Stimulated activated CD8-positive, alpha-beta memory T cell treated with anti-CD3 and anti-CD28 coated beads, Interleukin-7, amount 100 ng/mL, for 48 hours (primary cell): ENCODE data around the gene PGAP1.

ENCODE experiments used
- DNase-seq, 2 donors: peaks; one replicate each; pipeline ENCODE4 v3.0.0-alpha.2; 2020; ENCODE audit warnings: low read depth in 1 of 2; ENCODE audit errors: extremely low read depth in 1 of 2

Gene PGAP1

GRCh38 chr2:196804381-196804780 is 122.1 kb downstream of the PGAP1 start:
- no peak for DNase-seq

GRCh38 chr2:196802401-196802800 is 124.1 kb downstream of the PGAP1 start:
- no peak for DNase-seq

- no peak for DNase-seq
Measured at GRCh38 chr2:196801674-196802261, 124.7 kb downstream of the PGAP1 start.

GRCh38 chr2:196798980-196799379 is 127.5 kb downstream of the PGAP1 start:
- no peak for DNase-seq

GRCh38 chr2:196792865-196793264 is 133.6 kb downstream of the PGAP1 start:
- no peak for DNase-seq

- DNase-seq: no peak
Measured at GRCh38 chr2:196783431-196784094, 142.9 kb downstream of the PGAP1 start.
